GM12892 (cell line): ENCODE data around the gene IGLON5.

Experiments
- POLR2A ChIP-seq: IDR thresholded peaks from 2 replicates; pipeline ENCODE4 v1.6.1; 2011; ENCODE audit warnings: low read depth, low read length, control low read depth
- POLR2AphosphoS5 ChIP-seq: IDR thresholded peaks from 2 replicates; pipeline ENCODE4 v1.6.1; 2011; ENCODE audit warnings: low read depth, low read length, control low read depth
- TAF1 ChIP-seq: IDR thresholded peaks from 2 replicates; pipeline ENCODE4 v1.6.1; 2011; ENCODE audit warnings: low read depth, mild to moderate bottlenecking, control low read depth, low read length, borderline replicate concordance

DNA sequence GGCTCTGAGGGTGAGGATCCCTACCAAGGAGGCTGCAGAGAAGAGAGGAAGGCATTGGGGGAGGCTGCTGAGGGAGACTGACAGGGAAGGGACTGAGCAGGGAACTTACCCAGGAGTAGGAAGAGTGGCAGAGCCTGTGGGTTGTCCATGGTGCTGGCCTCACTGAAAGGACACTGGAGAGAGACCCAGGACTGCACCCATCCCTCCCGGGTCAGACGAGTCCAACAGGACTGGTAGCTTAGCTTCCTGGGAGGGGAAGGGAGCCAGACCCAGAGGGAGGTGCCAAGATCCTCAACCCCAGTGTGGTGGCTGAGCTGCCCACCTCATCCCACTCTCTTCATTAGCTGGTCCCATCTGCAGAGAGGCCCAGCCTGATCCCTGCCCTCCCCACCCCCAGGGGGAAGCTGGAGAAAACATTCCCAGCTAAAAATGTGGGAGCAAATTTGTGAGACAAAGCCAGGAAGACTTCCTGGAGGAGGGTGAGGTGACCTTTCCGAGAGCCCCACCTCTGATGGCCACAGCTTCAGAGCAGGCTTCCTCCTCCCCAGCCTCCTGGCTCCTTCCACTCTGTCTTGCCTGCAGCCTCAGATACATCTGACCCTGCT lies 30.6 kb downstream of the IGLON5 start, which contains the start of gene VSIG10L:
- TF ChIP-seq POLR2A (no peak), TAF1 (no peak), POLR2AphosphoS5 (no peak)
